ENCODE data around the gene HHAT. TPM values are rescaled to one million over a fixed set of nuclear protein-coding genes. Genes with fewer than 3 reads are reported as not detected.

HHAT gene
- total and polyA plus RNA-seq, 12 donors: 0.81 to 4.3 (median 2.6) TPM

GRCh38 chr1:210367566-210367965, 38.9 kb downstream of the HHAT start:
- intact Hi-C loops (cut with DNase I): no loop called here
- no peak for DNase-seq
- Histone ChIP-seq H3K9me3 (no peaks in the 10 kb centered on the region), H3K4me1 (peaks cover 0 to 19% (median 10%) of the 10 kb centered on the region in 9 donors), H3K4me3 (no peak overlapping the region), H3K36me3 (no peaks in the 10 kb centered on the region), H3K27ac (no peak overlapping the region), H3K27me3 (no peaks in the 10 kb centered on the region)
- 99 to 100% methylated on average over 2 of the region's 2 CpGs for WGBS, 2 donors
- TF ChIP-seq CTCF (IDR thresholded peaks at IDR 0.05): no peak
- no peak for ATAC-seq

- no peaks in the 10 kb centered on the region for H3K27me3 ChIP-seq
- H3K9me3 ChIP-seq: no peaks in the 10 kb centered on the region
- H3K36me3 ChIP-seq: no peaks in the 10 kb centered on the region
- no peak overlapping the region for H3K27ac ChIP-seq
- peaks cover 0 to 9% (median 0%) of the 10 kb centered on the region in 9 donors for H3K4me1 ChIP-seq
- intact Hi-C loops (cut with DNase I): no loop called here
- no peak overlapping the region for H3K4me3 ChIP-seq
- DNase-seq (no peak), ATAC-seq (no peak)
- 79 to 84% methylated on average over 4 of the region's 4 CpGs for WGBS, 2 donors
- TF ChIP-seq CTCF (IDR thresholded peaks at IDR 0.05): no peak
Observed at GRCh38 chr1:210369425-210369824, 40.7 kb downstream of the HHAT start.

- Histone ChIP-seq H3K9me3 (no peaks in the 10 kb centered on the region), H3K36me3 (no peaks in the 10 kb centered on the region), H3K4me3 (no peak overlapping the region), H3K27me3 (no peaks in the 10 kb centered on the region), H3K4me1 (peaks cover 0 to 13% (median 0%) of the 10 kb centered on the region in 9 donors), H3K27ac (no peak overlapping the region)
- 64 to 66% methylated on average over 2 of the region's 2 CpGs for WGBS, 2 donors
- intact Hi-C loops (cut with DNase I): no loop called here
- DNase-seq (no peak), ATAC-seq (no peak)
- no peak for TF ChIP-seq CTCF (IDR thresholded peaks at IDR 0.05)
Observed at GRCh38 chr1:210371916-210372315, 43.2 kb downstream of the HHAT start.

- Histone ChIP-seq H3K27me3 (no peaks in the 10 kb centered on the region), H3K4me1 (peaks cover 0 to 13% (median 0%) of the 10 kb centered on the region in 9 donors), H3K36me3 (no peaks in the 10 kb centered on the region), H3K9me3 (no peaks in the 10 kb centered on the region), H3K4me3 (no peak overlapping the region), H3K27ac (no peak overlapping the region)
- ATAC-seq: no peak
- intact Hi-C loops (cut with DNase I): no loop called here
- DNase-seq: no peak
- WGBS, 2 donors: 96 to 98% methylated on average over 2 of the region's 2 CpGs
- TF ChIP-seq CTCF (IDR thresholded peaks at IDR 0.05): no peak
Observed at GRCh38 chr1:210372491-210372890, 43.8 kb downstream of the HHAT start.

Data from heart right ventricle (tissue), 16 donors.